IMR-90 (cell line): ENCODE data around the gene UGT1A7.

ENCODE experiments used
- CEBPB ChIP-seq: IDR thresholded peaks from 2 replicates; pipeline ENCODE4 v1.6.1; 2012; ENCODE audit warnings: low read depth, low read length, improper control_type of control experiment
- FOS ChIP-seq: fragments of 150-350 bp; IDR thresholded peaks from 2 replicates; pipeline ENCODE4 v1.6.1; 2016; ENCODE audit warnings: low read depth, low read length
- MAFK ChIP-seq: IDR thresholded peaks from 2 replicates; pipeline ENCODE4 v1.6.1; 2012; ENCODE audit warnings: low read depth, low read length, improper control_type of control experiment
- MXI1 ChIP-seq: IDR thresholded peaks from 2 replicates; pipeline ENCODE4 v1.6.1; 2012; ENCODE audit warnings: low read depth, mild to moderate bottlenecking, low read length, moderate library complexity, borderline replicate concordance
- NFE2L2 ChIP-seq: fragments of 150-350 bp; IDR thresholded peaks from 2 replicates; pipeline ENCODE4 v1.6.1; 2016; ENCODE audit warnings: low read depth, mild to moderate bottlenecking, low read length
- POLR2A ChIP-seq: IDR thresholded peaks from 2 replicates; pipeline ENCODE4 v1.6.1; 2012; ENCODE audit warnings: mild to moderate bottlenecking, low read depth, low read length
- RAD21 ChIP-seq: IDR thresholded peaks from 2 replicates; pipeline ENCODE4 v1.6.1; 2012; ENCODE audit warnings: low read length, improper control_type of control experiment
- RCOR1 ChIP-seq: IDR thresholded peaks from 2 replicates; pipeline ENCODE4 v1.6.1; 2012; ENCODE audit warnings: mild to moderate bottlenecking, low read length, improper control_type of control experiment; ENCODE audit not compliant: insufficient replicate concordance
- RFX5 ChIP-seq: IDR thresholded peaks from 2 replicates; pipeline ENCODE4 v1.8.0; 2012; ENCODE audit warnings: low read depth, mild to moderate bottlenecking, low read length, moderate library complexity
- TF ChIP-seq, protein P1 (sequence below): fragments of 150-350 bp; IDR thresholded peaks from 2 replicates; pipeline ENCODE4 v1.6.1; 2016; ENCODE audit warnings: low read depth, mild to moderate bottlenecking, low read length, moderate library complexity, borderline replicate concordance
- TF ChIP-seq, protein P2 (sequence below): conservative IDR thresholded peaks from 2 replicates; pipeline ENCODE4 v1.5.1; 2012; ENCODE audit warnings: mild to moderate bottlenecking, low read depth, low read length, improper control_type of control experiment

- TF ChIP-seq MXI1 = no peak
- TF ChIP-seq RCOR1 = no peak
- TF ChIP-seq, protein P1, sequence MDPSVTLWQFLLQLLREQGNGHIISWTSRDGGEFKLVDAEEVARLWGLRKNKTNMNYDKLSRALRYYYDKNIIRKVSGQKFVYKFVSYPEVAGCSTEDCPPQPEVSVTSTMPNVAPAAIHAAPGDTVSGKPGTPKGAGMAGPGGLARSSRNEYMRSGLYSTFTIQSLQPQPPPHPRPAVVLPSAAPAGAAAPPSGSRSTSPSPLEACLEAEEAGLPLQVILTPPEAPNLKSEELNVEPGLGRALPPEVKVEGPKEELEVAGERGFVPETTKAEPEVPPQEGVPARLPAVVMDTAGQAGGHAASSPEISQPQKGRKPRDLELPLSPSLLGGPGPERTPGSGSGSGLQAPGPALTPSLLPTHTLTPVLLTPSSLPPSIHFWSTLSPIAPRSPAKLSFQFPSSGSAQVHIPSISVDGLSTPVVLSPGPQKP = no peak
- TF ChIP-seq, protein P2, sequence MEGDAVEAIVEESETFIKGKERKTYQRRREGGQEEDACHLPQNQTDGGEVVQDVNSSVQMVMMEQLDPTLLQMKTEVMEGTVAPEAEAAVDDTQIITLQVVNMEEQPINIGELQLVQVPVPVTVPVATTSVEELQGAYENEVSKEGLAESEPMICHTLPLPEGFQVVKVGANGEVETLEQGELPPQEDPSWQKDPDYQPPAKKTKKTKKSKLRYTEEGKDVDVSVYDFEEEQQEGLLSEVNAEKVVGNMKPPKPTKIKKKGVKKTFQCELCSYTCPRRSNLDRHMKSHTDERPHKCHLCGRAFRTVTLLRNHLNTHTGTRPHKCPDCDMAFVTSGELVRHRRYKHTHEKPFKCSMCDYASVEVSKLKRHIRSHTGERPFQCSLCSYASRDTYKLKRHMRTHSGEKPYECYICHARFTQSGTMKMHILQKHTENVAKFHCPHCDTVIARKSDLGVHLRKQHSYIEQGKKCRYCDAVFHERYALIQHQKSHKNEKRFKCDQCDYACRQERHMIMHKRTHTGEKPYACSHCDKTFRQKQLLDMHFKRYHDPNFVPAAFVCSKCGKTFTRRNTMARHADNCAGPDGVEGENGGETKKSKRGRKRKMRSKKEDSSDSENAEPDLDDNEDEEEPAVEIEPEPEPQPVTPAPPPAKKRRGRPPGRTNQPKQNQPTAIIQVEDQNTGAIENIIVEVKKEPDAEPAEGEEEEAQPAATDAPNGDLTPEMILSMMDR = no peak
- TF ChIP-seq RFX5 = no peak
- TF ChIP-seq FOS = no peak
- no peak for TF ChIP-seq NFE2L2
- TF ChIP-seq RAD21 = no peak
- no peak for TF ChIP-seq MAFK
- TF ChIP-seq CEBPB = no peak
- TF ChIP-seq POLR2A = no peak
Measured at GRCh38 chr2:233674314-233674713, 7.4 kb upstream of the UGT1A7 start.
